Activated naive CD8-positive, alpha-beta T cell treated with anti-CD3 and anti-CD28 coated beads, Interleukin-2, amount 10 ng/mL, durations not matched to agents 7 days and 5 days (primary cell): ENCODE results near the gene ARSJ. TPM values are rescaled to one million over a fixed set of nuclear protein-coding genes. Genes with fewer than 3 reads are reported as not detected.

Experiments
- ATAC-seq: fragments of 150-1000 bp; cut with Tn5 transposase; one replicate; pipeline ENCODE4 v1.10.0; 2021; ENCODE audit warnings: low read depth, moderate library complexity
- POLR2A ChIA-PET: fragments of 350-600 bp; sonication (Branson Sonifier 250); formaldehyde crosslinking; loops from one replicate; lab custom pipeline; 2021; ENCODE audit warnings: antibody characterized with exemption; lab: Charles Lee
- DNase-seq: peaks from one replicate; pipeline ENCODE4 v3.0.0; 2021
- H3K27ac Mint-ChIP-seq: one replicate; pipeline ENCODE4 v1.8.0; 2022; ENCODE audit warnings: mild to moderate bottlenecking, mixed read lengths
- H3K27me3 Mint-ChIP-seq: one replicate; pipeline ENCODE4 v1.8.0; 2022; ENCODE audit warnings: mild to moderate bottlenecking, moderate library complexity, mixed read lengths
- H3K36me3 Mint-ChIP-seq: one replicate; pipeline ENCODE4 v1.8.0; 2021; ENCODE audit warnings: mild to moderate bottlenecking, mixed read lengths
- H3K4me1 Mint-ChIP-seq: one replicate; pipeline ENCODE4 v1.8.0; 2021; ENCODE audit warnings: mixed read lengths
- H3K4me3 Mint-ChIP-seq: one replicate; pipeline ENCODE4 v1.8.0; 2022; ENCODE audit warnings: mild to moderate bottlenecking, moderate library complexity, mixed read lengths
- H3K9me3 Mint-ChIP-seq: one replicate; pipeline ENCODE4 v1.8.0; 2021; ENCODE audit warnings: mixed read lengths
- total RNA-seq, 2 experiments: library from RNA; stranded (reverse); gene quantifications; one replicate each; pipeline ENCODE4 v1.2.3, GENCODE V29; 2021

Gene ARSJ
- total RNA-seq, 2 experiments from 2014 or later, result 0.23 TPM; not detected in 1

DNA sequence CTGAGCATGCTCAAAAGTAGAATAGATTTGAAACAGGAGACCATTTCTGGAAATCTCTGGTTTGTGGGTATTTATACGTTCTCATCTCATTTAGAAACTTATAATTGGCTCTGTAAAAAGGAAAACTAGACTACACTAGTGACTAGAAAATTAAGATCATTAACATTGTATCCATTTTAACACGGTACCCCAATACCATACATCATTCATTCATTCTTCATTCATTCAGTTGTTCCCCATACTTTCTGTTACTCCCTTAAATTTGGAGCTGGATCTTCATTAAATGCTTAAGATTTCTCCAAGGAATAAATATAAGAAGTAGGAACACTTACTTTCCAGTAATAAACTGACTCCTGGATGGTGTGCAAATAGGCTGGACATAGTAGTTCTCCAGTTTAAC lies 1.3 kb downstream of the ARSJ start:
- DNase-seq (no peak), ATAC-seq (no peak)
- H3K27ac Mint-ChIP-seq, result no peak overlapping the region
- H3K9me3 Mint-ChIP-seq, result peaks cover 1% of the 10 kb centered on the region
- no peak overlapping the region for H3K4me3 Mint-ChIP-seq
- H3K27me3 Mint-ChIP-seq, result peaks cover 57% of the 10 kb centered on the region
- POLR2A ChIA-PET, result no interaction called here
- peaks cover 9% of the 10 kb centered on the region for H3K4me1 Mint-ChIP-seq
- H3K36me3 Mint-ChIP-seq, result peaks cover under 1% of the 10 kb centered on the region

- no peak overlapping the region for H3K4me3 Mint-ChIP-seq
- peaks cover 1% of the 10 kb centered on the region for H3K9me3 Mint-ChIP-seq
- peaks cover 1% of the 10 kb centered on the region for H3K36me3 Mint-ChIP-seq
- peaks cover 9% of the 10 kb centered on the region for H3K4me1 Mint-ChIP-seq
- peaks cover 57% of the 10 kb centered on the region for H3K27me3 Mint-ChIP-seq
- POLR2A ChIA-PET, result no interaction called here
- DNase-seq (no peak), ATAC-seq (no peak)
- no peak overlapping the region for H3K27ac Mint-ChIP-seq
Measured at GRCh38 chr4:113977526-113977855, 2.0 kb downstream of the ARSJ start.

DNA sequence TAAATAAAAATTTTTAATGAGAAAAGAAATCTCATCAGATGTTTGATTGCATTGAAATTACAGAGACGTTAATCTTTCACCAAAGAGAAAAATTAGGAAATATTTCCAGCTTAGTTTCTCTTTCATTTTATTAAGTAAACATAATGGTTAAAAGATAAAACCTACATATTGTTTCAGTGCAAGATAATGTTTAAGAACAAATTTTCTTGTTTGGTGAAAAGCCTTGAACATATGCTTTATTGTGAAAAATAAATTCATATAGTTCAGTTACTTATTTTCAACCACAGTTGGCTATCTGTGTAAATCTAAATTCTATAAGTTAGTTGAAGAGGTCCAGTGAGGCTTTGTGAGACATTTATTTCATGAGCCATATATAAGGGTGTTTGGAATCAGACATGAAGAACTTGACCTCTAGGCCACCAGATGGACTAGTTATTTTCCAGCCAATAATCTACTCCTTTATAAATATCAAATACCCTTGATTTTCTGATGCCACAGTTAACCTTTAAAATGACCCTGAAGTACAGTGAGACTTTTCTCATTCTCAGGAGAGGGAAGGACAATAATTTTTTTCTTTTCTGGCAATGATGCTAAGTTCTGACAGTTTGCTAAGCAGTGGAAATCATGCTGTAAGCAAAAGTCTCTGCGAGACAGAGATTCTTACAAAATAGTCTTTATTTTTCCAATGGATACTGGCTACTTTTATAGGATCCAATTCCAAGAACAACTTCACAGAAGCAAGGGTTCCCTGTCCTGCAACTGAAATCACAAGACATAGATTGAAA lies 2.5 kb downstream of the ARSJ start:
- no peak overlapping the region for H3K27ac Mint-ChIP-seq
- H3K27me3 Mint-ChIP-seq, result peaks cover 57% of the 10 kb centered on the region
- H3K36me3 Mint-ChIP-seq, result peaks cover 1% of the 10 kb centered on the region
- POLR2A ChIA-PET, result no interaction called here
- DNase-seq (no peak), ATAC-seq (no peak)
- peaks cover 9% of the 10 kb centered on the region for H3K4me1 Mint-ChIP-seq
- peaks cover 1% of the 10 kb centered on the region for H3K9me3 Mint-ChIP-seq
- no peak overlapping the region for H3K4me3 Mint-ChIP-seq

- Mint-ChIP-seq H3K27ac (no peak overlapping the region), H3K4me1 (peaks cover 9% of the 10 kb centered on the region), H3K27me3 (peaks cover 50% of the 10 kb centered on the region), H3K4me3 (no peak overlapping the region), H3K36me3 (peaks cover 1% of the 10 kb centered on the region), H3K9me3 (peaks cover 1% of the 10 kb centered on the region)
- DNase-seq (no peak), ATAC-seq (no peak)
- POLR2A ChIA-PET, result no interaction called here
Measured at GRCh38 chr4:113975578-113975977, 3.9 kb downstream of the ARSJ start.

- H3K4me1 Mint-ChIP-seq, result peaks cover 2% of the 10 kb centered on the region
- ATAC-seq (no peak), DNase-seq (no peak)
- no peak overlapping the region for H3K27ac Mint-ChIP-seq
- POLR2A ChIA-PET, result no interaction called here
- peaks cover 4% of the 10 kb centered on the region for H3K36me3 Mint-ChIP-seq
- H3K4me3 Mint-ChIP-seq, result no peak overlapping the region
- H3K9me3 Mint-ChIP-seq, result peaks cover 1% of the 10 kb centered on the region
- H3K27me3 Mint-ChIP-seq, result peaks cover 39% of the 10 kb centered on the region
Measured at GRCh38 chr4:113974467-113974866, 5.0 kb downstream of the ARSJ start.

- H3K9me3 Mint-ChIP-seq, result peaks cover 1% of the 10 kb centered on the region
- DNase-seq (no peak), ATAC-seq (no peak)
- H3K4me1 Mint-ChIP-seq, result no peaks in the 10 kb centered on the region
- H3K27ac Mint-ChIP-seq, result no peak overlapping the region
- H3K27me3 Mint-ChIP-seq, result peaks cover 27% of the 10 kb centered on the region
- POLR2A ChIA-PET, result no interaction called here
- peaks cover 4% of the 10 kb centered on the region for H3K36me3 Mint-ChIP-seq
- no peak overlapping the region for H3K4me3 Mint-ChIP-seq
Measured at GRCh38 chr4:113973345-113973744, 6.1 kb downstream of the ARSJ start.

- H3K9me3 Mint-ChIP-seq, result peaks cover 1% of the 10 kb centered on the region
- H3K4me3 Mint-ChIP-seq, result no peak overlapping the region
- no peaks in the 10 kb centered on the region for H3K4me1 Mint-ChIP-seq
- ATAC-seq (no peak), DNase-seq (no peak)
- H3K27ac Mint-ChIP-seq, result no peak overlapping the region
- peaks cover 22% of the 10 kb centered on the region for H3K27me3 Mint-ChIP-seq
- POLR2A ChIA-PET, result no interaction called here
- H3K36me3 Mint-ChIP-seq, result peaks cover 4% of the 10 kb centered on the region
Measured at GRCh38 chr4:113972781-113973180, 6.7 kb downstream of the ARSJ start.

GRCh38 chr4:113971706-113972360 lies 7.6 kb downstream of the ARSJ start:
- DNase-seq (no peak), ATAC-seq (no peak)
- Mint-ChIP-seq H3K27me3 (peaks cover 15% of the 10 kb centered on the region), H3K9me3 (peaks cover 1% of the 10 kb centered on the region), H3K4me3 (no peak overlapping the region), H3K36me3 (peaks cover 4% of the 10 kb centered on the region), H3K4me1 (no peaks in the 10 kb centered on the region), H3K27ac (no peak overlapping the region)
- POLR2A ChIA-PET, result no interaction called here

DNA sequence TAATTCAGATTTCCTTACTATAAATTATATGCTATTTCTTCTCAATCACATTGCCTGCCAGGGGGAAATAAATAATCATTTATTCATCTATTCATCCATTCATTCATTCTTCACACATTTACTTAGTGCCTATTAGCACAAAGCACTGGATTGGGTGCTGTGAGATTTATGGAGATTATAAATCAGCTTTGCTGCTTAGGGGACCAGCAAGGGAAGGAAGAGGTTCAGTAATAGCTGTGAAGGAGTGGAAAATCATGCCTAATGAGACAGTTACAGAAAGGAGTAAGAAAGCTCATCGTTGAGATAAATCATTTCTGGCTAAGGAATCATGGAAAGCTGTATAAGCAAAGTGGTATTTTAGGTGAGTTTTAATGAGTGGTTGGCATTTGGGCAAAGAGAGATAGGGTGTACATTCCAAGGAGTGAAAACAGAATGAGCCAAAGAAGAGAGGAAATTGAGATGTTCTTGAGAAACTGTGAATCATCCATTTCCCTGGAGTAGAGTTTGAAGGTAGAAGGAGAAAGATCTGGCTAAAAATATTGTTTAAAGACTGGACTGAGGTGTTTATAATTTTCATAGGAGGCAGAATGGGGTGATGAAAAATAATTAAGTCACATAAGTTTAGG lies 9.6 kb downstream of the ARSJ start:
- no peak overlapping the region for H3K27ac Mint-ChIP-seq
- H3K4me3 Mint-ChIP-seq, result no peak overlapping the region
- POLR2A ChIA-PET, result no interaction called here
- ATAC-seq (no peak), DNase-seq (no peak)
- H3K27me3 Mint-ChIP-seq, result peaks cover 5% of the 10 kb centered on the region
- peaks cover 4% of the 10 kb centered on the region for H3K36me3 Mint-ChIP-seq
- H3K4me1 Mint-ChIP-seq, result no peaks in the 10 kb centered on the region
- peaks cover 1% of the 10 kb centered on the region for H3K9me3 Mint-ChIP-seq

- Mint-ChIP-seq H3K4me3 (no peak overlapping the region), H3K9me3 (peaks cover under 1% of the 10 kb centered on the region), H3K4me1 (no peaks in the 10 kb centered on the region), H3K36me3 (peaks cover 4% of the 10 kb centered on the region), H3K27ac (no peak overlapping the region), H3K27me3 (no peaks in the 10 kb centered on the region)
- DNase-seq (no peak), ATAC-seq (no peak)
- POLR2A ChIA-PET, result no interaction called here
Measured at GRCh38 chr4:113968473-113968872, 11.0 kb downstream of the ARSJ start.

DNA sequence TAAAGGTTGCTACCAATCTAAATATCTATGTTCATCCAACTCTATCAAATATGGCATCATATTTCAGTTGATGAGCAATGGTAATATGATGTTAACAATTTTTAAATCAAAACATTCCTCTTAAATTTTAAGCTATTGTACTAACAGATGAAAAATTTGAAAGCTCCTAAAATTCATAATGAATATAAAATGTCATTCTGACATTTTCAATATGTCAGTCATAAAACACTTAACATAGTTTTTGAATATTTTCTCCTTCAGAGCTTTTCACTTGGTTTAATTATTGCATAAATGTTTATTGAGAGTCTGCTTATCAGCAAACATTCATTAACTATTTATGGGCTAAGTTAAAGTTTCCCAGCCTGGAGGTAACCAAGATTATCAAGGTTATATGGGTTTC lies 11.8 kb downstream of the ARSJ start:
- peaks cover 2% of the 10 kb centered on the region for H3K27me3 Mint-ChIP-seq
- H3K9me3 Mint-ChIP-seq, result peaks cover 6% of the 10 kb centered on the region
- H3K4me3 Mint-ChIP-seq, result no peak overlapping the region
- ATAC-seq (no peak), DNase-seq (no peak)
- POLR2A ChIA-PET, result no interaction called here
- no peaks in the 10 kb centered on the region for H3K4me1 Mint-ChIP-seq
- no peak overlapping the region for H3K27ac Mint-ChIP-seq
- peaks cover 6% of the 10 kb centered on the region for H3K36me3 Mint-ChIP-seq

DNA sequence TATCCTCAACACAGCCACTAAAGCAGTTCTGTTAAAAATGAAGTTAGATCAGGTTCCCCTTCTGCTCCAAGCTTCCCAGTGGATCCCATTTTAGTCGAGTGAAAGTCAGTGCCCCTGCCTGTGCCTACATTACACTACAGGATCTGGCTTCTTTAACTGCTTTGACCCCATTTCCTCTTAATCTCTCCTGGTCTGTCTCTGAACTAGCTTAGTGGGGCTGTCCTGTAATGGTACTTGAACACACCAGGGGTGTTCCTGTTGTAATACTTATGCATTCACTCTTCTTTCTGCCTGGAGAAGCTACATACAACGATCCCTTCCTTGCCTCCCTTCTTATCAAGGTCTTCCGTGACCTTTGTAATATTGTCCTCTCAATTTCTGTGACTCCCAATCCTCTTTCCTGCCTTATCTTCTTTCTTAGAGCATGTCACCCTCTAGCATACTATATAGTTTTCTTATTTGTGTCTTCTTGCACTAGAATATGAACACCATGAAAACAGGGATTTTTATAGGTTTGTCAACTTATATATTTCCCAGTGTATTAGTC lies 16.7 kb downstream of the ARSJ start:
- peaks cover 3% of the 10 kb centered on the region for H3K36me3 Mint-ChIP-seq
- H3K4me1 Mint-ChIP-seq, result no peaks in the 10 kb centered on the region
- peaks cover 9% of the 10 kb centered on the region for H3K9me3 Mint-ChIP-seq
- POLR2A ChIA-PET, result no interaction called here
- no peak overlapping the region for H3K27ac Mint-ChIP-seq
- ATAC-seq (no peak), DNase-seq (no peak)
- H3K4me3 Mint-ChIP-seq, result no peak overlapping the region
- peaks cover 2% of the 10 kb centered on the region for H3K27me3 Mint-ChIP-seq

- Mint-ChIP-seq H3K4me1 (no peaks in the 10 kb centered on the region), H3K4me3 (no peak overlapping the region), H3K36me3 (peaks cover 3% of the 10 kb centered on the region), H3K9me3 (peaks cover 9% of the 10 kb centered on the region), H3K27ac (no peak overlapping the region), H3K27me3 (peaks cover 2% of the 10 kb centered on the region)
- no peak for ATAC-seq
- POLR2A ChIA-PET, result no interaction called here
- DNase-seq, result no peak
Measured at GRCh38 chr4:113962016-113962347, 17.5 kb downstream of the ARSJ start.
